Astrocyte (in vitro differentiated cells and primary cell): ENCODE results near the gene TRPV2.

Experiments used
- CTCF ChIP-seq: IDR thresholded peaks from 2 replicates; pipeline ENCODE4 v1.5.1; 2011; ENCODE audit warnings: low read depth, mild to moderate bottlenecking, inconsistent platforms, low read length, moderate library complexity; ENCODE audit not compliant: insufficient read depth
- EZH2 ChIP-seq: IDR thresholded peaks from 2 replicates; pipeline ENCODE4 v1.6.1; 2012; ENCODE audit warnings: mild to moderate bottlenecking, low read length, inconsistent platforms; ENCODE audit not compliant: insufficient read depth

DNA sequence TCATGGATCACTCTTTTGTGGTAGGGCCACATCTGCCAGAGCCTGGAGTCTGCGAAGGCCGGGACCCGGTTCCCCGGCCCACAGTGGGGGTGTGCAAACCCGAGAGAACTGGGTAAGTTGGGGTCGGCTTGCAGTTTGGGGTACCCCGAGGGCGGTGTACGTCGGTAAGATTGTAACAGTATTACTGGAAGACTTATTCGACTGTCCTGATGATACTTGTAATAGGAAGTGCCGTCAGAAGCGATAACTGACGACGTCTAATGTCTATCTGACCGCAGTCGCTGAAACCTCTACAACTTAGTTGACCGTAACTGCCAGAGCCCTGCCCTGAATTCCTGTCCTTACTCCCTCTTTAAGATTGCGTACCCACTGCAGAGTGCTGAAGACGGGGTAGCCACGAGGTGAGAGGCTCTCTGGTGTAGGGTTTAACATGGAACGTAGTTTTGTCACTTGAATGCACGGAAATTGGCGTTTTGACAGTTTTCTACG lies 24.0 kb downstream of the TRPV2 start:
- TF ChIP-seq CTCF (no peak), EZH2 (no peak)
